Sigmoid colon (tissue), 4 donors: Measurements from ENCODE around the gene TNRC6A.

Experiments used
- EP300 ChIP-seq, 4 donors: sonication (generic); formaldehyde crosslinking; IDR thresholded peaks; one replicate each; pipeline ENCODE4 v1.6.1; 2017; ENCODE audit warnings: antibody characterized with exemption in 4 of 4
- POLR2A ChIP-seq, 2 donors: fragments of 450-650 bp; IDR thresholded peaks; one replicate each; pipeline ENCODE4 v1.6.1; 2016; ENCODE audit warnings: antibody characterized with exemption in 2 of 2, mild to moderate bottlenecking in 2 of 2, moderate library complexity in 2 of 2
- POLR2AphosphoS5 ChIP-seq, 4 donors: sonication (generic); formaldehyde crosslinking; IDR thresholded peaks; one replicate each; pipeline ENCODE4 v1.6.1; 2017; ENCODE audit warnings: antibody characterized with exemption in 4 of 4
- TF ChIP-seq, protein P1 (sequence below), 4 experiments: fragments of 450-650 bp in 3 of 4; fragments of 200-600 bp in 1 of 4; IDR thresholded peaks; one replicate each; pipeline ENCODE4 v1.5.1; 2016 to 2019; ENCODE audit warnings: antibody characterized with exemption in 4 of 4, mild to moderate bottlenecking in 3 of 4, moderate library complexity in 2 of 4

DNA sequence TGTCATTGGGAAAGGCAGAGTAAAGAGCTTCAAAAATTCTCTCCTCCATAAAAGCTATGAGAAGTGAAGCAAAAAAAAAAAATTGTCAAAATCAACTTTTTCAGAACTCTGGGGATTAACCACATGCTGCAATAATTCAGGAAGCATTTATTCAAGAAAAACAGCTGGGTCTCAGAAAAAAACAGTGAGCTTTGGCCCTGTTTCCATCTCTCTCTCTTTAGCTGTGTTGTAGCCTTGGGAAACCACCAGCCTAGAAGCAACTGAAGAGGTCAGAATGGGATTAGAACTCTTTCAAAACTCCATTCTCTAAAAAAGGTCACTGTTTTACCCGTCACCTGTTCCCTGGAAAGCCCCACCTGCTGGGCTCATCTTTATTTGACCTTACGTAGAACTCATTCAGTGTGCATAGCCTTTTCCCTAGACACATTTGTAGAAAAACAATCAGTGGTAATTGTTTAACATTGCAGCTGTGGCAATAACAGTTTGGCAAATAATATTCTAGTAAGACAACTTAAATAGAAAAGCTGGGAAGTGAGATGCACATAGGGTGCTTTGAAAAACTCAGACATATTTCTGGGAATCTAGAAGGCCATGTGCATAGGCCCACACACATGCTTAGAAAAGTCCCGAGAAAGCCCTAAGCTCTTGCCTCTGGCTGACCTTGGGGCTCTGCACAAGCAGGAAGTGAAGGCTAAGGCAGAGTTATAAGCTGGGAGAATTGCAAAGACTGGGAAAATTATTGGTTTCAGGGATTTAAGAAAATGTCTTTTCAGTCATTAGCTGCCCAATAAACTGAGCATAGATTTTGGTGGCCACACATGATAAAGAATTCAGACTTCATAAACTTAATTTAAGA, 134.4 kb downstream of the TNRC6A start:
- TF ChIP-seq, protein P1, sequence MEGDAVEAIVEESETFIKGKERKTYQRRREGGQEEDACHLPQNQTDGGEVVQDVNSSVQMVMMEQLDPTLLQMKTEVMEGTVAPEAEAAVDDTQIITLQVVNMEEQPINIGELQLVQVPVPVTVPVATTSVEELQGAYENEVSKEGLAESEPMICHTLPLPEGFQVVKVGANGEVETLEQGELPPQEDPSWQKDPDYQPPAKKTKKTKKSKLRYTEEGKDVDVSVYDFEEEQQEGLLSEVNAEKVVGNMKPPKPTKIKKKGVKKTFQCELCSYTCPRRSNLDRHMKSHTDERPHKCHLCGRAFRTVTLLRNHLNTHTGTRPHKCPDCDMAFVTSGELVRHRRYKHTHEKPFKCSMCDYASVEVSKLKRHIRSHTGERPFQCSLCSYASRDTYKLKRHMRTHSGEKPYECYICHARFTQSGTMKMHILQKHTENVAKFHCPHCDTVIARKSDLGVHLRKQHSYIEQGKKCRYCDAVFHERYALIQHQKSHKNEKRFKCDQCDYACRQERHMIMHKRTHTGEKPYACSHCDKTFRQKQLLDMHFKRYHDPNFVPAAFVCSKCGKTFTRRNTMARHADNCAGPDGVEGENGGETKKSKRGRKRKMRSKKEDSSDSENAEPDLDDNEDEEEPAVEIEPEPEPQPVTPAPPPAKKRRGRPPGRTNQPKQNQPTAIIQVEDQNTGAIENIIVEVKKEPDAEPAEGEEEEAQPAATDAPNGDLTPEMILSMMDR (IDR thresholded peaks at IDR 0.05) = no peak
- TF ChIP-seq EP300 (IDR thresholded peaks at IDR 0.05) (no peak), POLR2A (IDR thresholded peaks at IDR 0.05) (no peak), POLR2AphosphoS5 (IDR thresholded peaks at IDR 0.05) (no peak)
